DMS 273 (cell line): ENCODE measurements around the gene C1orf232.

ENCODE experiments used
- DNase-seq: peaks from one replicate; lab custom pipeline; 2025; ENCODE audit not compliant: unreplicated experiment; lab: John Stamatoyannopoulos, UW

C1orf232 gene

GRCh38 chr1:26180010-26180506 is 11.3 kb upstream of the C1orf232 start:
- no peak for DNase-seq

GRCh38 chr1:26177182-26177684 is 8.5 kb upstream of the C1orf232 start, which contains the start of gene CNKSR1:
Gene CNKSR1 (plus strand): TSS chr1:26177491. CDS start chr1:26177548, 57 bp downstream.
- DNase-seq, result no peak

GRCh38 chr1:26175346-26175745 is 6.6 kb upstream of the C1orf232 start:
- DNase-seq, result no peak

GRCh38 chr1:26171084-26172072 is 2.6 kb upstream of the C1orf232 start, which contains the start of gene ZNF593OS:
Gene ZNF593OS (minus strand): TSS chr1:26171832. CDS start chr1:26171661, 171 bp downstream.
- DNase-seq, result peak; percentile 26

- no peak for DNase-seq
Observed at GRCh38 chr1:26170472-26170821, 1.7 kb upstream of the C1orf232 start.

- DNase-seq, result peak; percentile 96
Observed at GRCh38 chr1:26169669-26170471, 1.1 kb upstream of the C1orf232 start, which contains the start of gene ZNF593. Gene ZNF593 (plus strand): TSS chr1:26169908. CDS start chr1:26169984, 76 bp downstream.

- DNase-seq, result no peak
Observed at GRCh38 chr1:26169198-26169554, 413 bp upstream of the C1orf232 start.

- no peak for DNase-seq
Observed at GRCh38 chr1:26166719-26167281, 2.0 kb downstream of the C1orf232 start.

- DNase-seq, result peak; percentile 47
Observed at GRCh38 chr1:26164861-26165842, 3.6 kb downstream of the C1orf232 start.

GRCh38 chr1:26164036-26164860 is 4.5 kb downstream of the C1orf232 start:
- peak; percentile 80 for DNase-seq

GRCh38 chr1:26163684-26164035 is 5.1 kb downstream of the C1orf232 start:
- DNase-seq, result no peak

- no peak for DNase-seq
Observed at GRCh38 chr1:26162220-26162709, 6.5 kb downstream of the C1orf232 start.

GRCh38 chr1:26161415-26162219 is 7.1 kb downstream of the C1orf232 start:
- peak; percentile 81 for DNase-seq

- DNase-seq, result no peak
Observed at GRCh38 chr1:26160527-26161414, 8.0 kb downstream of the C1orf232 start.

GRCh38 chr1:26159743-26160039 is 9.1 kb downstream of the C1orf232 start:
- DNase-seq, result no peak

GRCh38 chr1:26158908-26159742 is 9.6 kb downstream of the C1orf232 start, which contains the start of gene FAM110D:
Gene FAM110D (plus strand): TSS chr1:26159079. CDS start chr1:26161292, 2,213 bp downstream.
- peak; percentile 50 for DNase-seq
